GM13976 (cell line): ENCODE results near the gene SRSF1.

Experiments
- DNase-seq: peaks from one replicate; pipeline ENCODE4 v3.0.0; 2012; ENCODE audit warnings: low spot score
- CTCF ChIP-seq: IDR thresholded peaks from 2 replicates; pipeline ENCODE4 v1.5.1; 2012; ENCODE audit warnings: borderline replicate concordance, mild to moderate bottlenecking; ENCODE audit not compliant: insufficient read depth; ENCODE audit errors: extremely low read depth, missing control alignments, control extremely low read depth
- in situ Hi-C: fragments of 300-500 bp; cut with MboI; formaldehyde crosslinking; loops from one replicate; pipeline ENCODE4 v1.12.0; 2022; ENCODE audit warnings: low sequenced_read_pairs, mixed read lengths, inconsistent platforms; ENCODE audit not compliant: unreplicated experiment

Gene SRSF1

GRCh38 chr17:57999010-57999495 is 8.0 kb downstream of the SRSF1 start:
- TF ChIP-seq CTCF, result no peak
- no peak for DNase-seq
- in situ Hi-C loops, result loop anchor here (5.0 to 10.0 kb wide), 2 partner anchors 116 to 142 kb away; no protein-coding TSS in a partner anchor

- TF ChIP-seq CTCF, result no peak
- in situ Hi-C loops, result loop anchor here (5.0 to 10.0 kb wide), 2 partner anchors 118 to 140 kb away; no protein-coding TSS in a partner anchor
- DNase-seq, result no peak
Observed at GRCh38 chr17:57997085-57997809, 9.8 kb downstream of the SRSF1 start.

GRCh38 chr17:57995076-57995956 is 11.7 kb downstream of the SRSF1 start:
- peak; percentile 45 for TF ChIP-seq CTCF
- DNase-seq, result peak; percentile 60
- in situ Hi-C loops, result loop anchor here (5.0 to 10.0 kb wide), 2 partner anchors 119 to 138 kb away; no protein-coding TSS in a partner anchor

- DNase-seq, result no peak
- in situ Hi-C loops, result loop anchor here (10.0 kb wide), 1 partner anchor 120 kb away; no protein-coding TSS in a partner anchor
- TF ChIP-seq CTCF, result no peak
Observed at GRCh38 chr17:57994436-57994835, 12.6 kb downstream of the SRSF1 start.

- TF ChIP-seq CTCF, result no peak
- DNase-seq, result peak; percentile 33
- in situ Hi-C loops, result loop anchor here (10.0 kb wide), 1 partner anchor 121 kb away; no protein-coding TSS in a partner anchor
Observed at GRCh38 chr17:57993471-57994365, 13.3 kb downstream of the SRSF1 start.

- DNase-seq, result no peak
- no peak for TF ChIP-seq CTCF
- in situ Hi-C loops, result loop anchor here (10.0 kb wide), 1 partner anchor 123 kb away; no protein-coding TSS in a partner anchor
Observed at GRCh38 chr17:57991537-57991936, 15.5 kb downstream of the SRSF1 start.
